K562 (cell line): Measurements from ENCODE around the gene TMEM209. TPM values are rescaled to one million over a fixed set of nuclear protein-coding genes. Genes with fewer than 3 reads are reported as not detected.

Source experiments
- CEBPB ChIP-seq: fragments of 450-650 bp; IDR thresholded peaks from 2 replicates; pipeline ENCODE4 v1.6.1; 2016; ENCODE audit warnings: missing genetic modification characterization, missing compliant biosample characterization
- CTBP1 ChIP-seq: fragments of 450-650 bp; IDR thresholded peaks from 2 replicates; pipeline ENCODE4 v1.6.1; 2016; ENCODE audit warnings: borderline replicate concordance
- EP300 ChIP-seq: IDR thresholded peaks from 2 replicates; pipeline ENCODE4 v1.6.1; 2012; ENCODE audit warnings: low read length, improper control_type of control experiment
- KDM4B ChIP-seq, 2 experiments: fragments of 450-650 bp in 1 of 2; sonication (generic) in 1 of 2; IDR thresholded peaks; 2 replicates each; pipeline ENCODE4 v1.6.1; 2016 to 2017; ENCODE audit warnings: borderline replicate concordance in 2 of 2, antibody characterized with exemption in 1 of 2, low read depth in 1 of 2, mild to moderate bottlenecking in 1 of 2
- MAZ ChIP-seq, 2 experiments: fragments of 450-650 bp in 1 of 2; sonication (generic) in 1 of 2; formaldehyde crosslinking; IDR thresholded peaks in 1 of 2; conservative IDR thresholded peaks in 1 of 2; 2 replicates each; pipeline versions ENCODE4 v1.4.0 to v1.5.0; 2020; ENCODE audit warnings: mild to moderate bottlenecking in 1 of 2, missing genetic modification reagents in 1 of 2
- PRDM10 ChIP-seq: fragments of 450-650 bp; IDR thresholded peaks from 2 replicates; pipeline ENCODE4 v1.6.1; 2018; ENCODE audit not compliant: partially characterized antibody
- SLC30A9 ChIP-seq: fragments of 250-450 bp; sonication (Bioruptor Pico); IDR thresholded peaks from 2 replicates; pipeline ENCODE4 v1.8.0; 2022; ENCODE audit warnings: mild to moderate bottlenecking, moderate library complexity
- SMARCC2 ChIP-seq: fragments of 450-650 bp; IDR thresholded peaks from 2 replicates; pipeline ENCODE4 v1.6.1; 2017; ENCODE audit warnings: antibody characterized with exemption, moderate library complexity, mild to moderate bottlenecking, low read depth
- TRIM24 ChIP-seq, 2 experiments: fragments of 450-650 bp; IDR thresholded peaks; 2 replicates each; pipeline ENCODE4 v1.6.1; 2016
- XRCC5 ChIP-seq: fragments of 200-400 bp; formaldehyde crosslinking; IDR thresholded peaks from 2 replicates; pipeline ENCODE4 v1.6.1; 2017; ENCODE audit warnings: low read depth, mild to moderate bottlenecking, low read length
- ZNF280A ChIP-seq: fragments of 450-650 bp; IDR thresholded peaks from 2 replicates; pipeline ENCODE4 v1.6.1; 2018; ENCODE audit warnings: mild to moderate bottlenecking, low read depth; ENCODE audit not compliant: partially characterized antibody
- ZNF318 ChIP-seq, 2 experiments: fragments of 450-650 bp; IDR thresholded peaks; 2 replicates each; pipeline ENCODE4 v1.6.1; 2016; ENCODE audit warnings: mild to moderate bottlenecking in 2 of 2, borderline replicate concordance in 1 of 2, low read depth in 1 of 2, moderate library complexity in 1 of 2
- polyA plus RNA-seq, 8 experiments: library from polyadenylated mRNA; depleted of rRNA in 4 of 8; stranded (reverse) in 5 of 8; unstranded in 3 of 8; fragments of >200 nt; fragmentation: Nextera tagmentation in 2 of 8; fragmentation: Illumina TruSeq in 1 of 8; extraction: Ambion mirVana in 2 of 8; extraction: Trizol in 1 of 8; gene quantifications; 2 replicates each; pipeline versions ENCODE4 v1.2.1 to v1.2.3, GENCODE V29; 2011 to 2014; ENCODE audit warnings: inconsistent platforms in 1 of 8, missing spikeins in 1 of 8
- total RNA-seq, 7 experiments: library from RNA; depleted of rRNA in 6 of 7; stranded (reverse); fragments of >200 nt in 6 of 7; fragmentation: Illumina TruSeq in 2 of 7; extraction: Trizol in 2 of 7; gene quantifications; 2 replicates each; pipeline versions ENCODE4 v1.2.1 to v1.2.3, GENCODE V29; 2011 to 2021; ENCODE audit warnings: low replicate concordance in 1 of 7

The TMEM209 gene
- total and polyA plus RNA-seq, 9 of the 15 experiments (the other 6 are each of a cell fraction or from before 2014, with no cell fraction given) = 36.8 to 116 (median 76.6) TPM

- TF ChIP-seq ZNF318 (IDR thresholded peaks at IDR 0.05; ENCODE audit: borderline replicate concordance in 1 of 2, low read depth in 1 of 2) = 0 out of 4 replicates have a peak, but pooled peaks of 1 of the 2 experiments have one; percentile 49
- TF ChIP-seq KDM4B (IDR thresholded peaks at IDR 0.05; ENCODE audit: borderline replicate concordance in 2 of 2, low read depth in 1 of 2) = no peak
- no peak for TF ChIP-seq ZNF280A
- peak; percentile 72 for TF ChIP-seq PRDM10
- no peak for TF ChIP-seq XRCC5
- TF ChIP-seq MAZ (CRISPR knock-in tag; conservative IDR thresholded peaks at IDR 0.05 in 1 of 2, IDR thresholded peaks at IDR 0.05 in 1 of 2) = peak in 1 of 2 experiments; percentile 27; a peak in 1 of 4 replicates
- peak; percentile 72 for TF ChIP-seq CTBP1
- TF ChIP-seq CEBPB (tag) = peak; percentile 90
- TF ChIP-seq SMARCC2 = no peak
- peak; percentile 46; the same call in 1 of the 2 replicates for TF ChIP-seq EP300
- peak in 1 of 2 experiments; percentile 43; a peak in 1 of 4 replicates for TF ChIP-seq TRIM24 (IDR thresholded peaks at IDR 0.05)
- TF ChIP-seq SLC30A9 = no peak
Observed at GRCh38 chr7:130207642-130208041, 2.4 kb upstream of the TMEM209 start, which contains the start of gene SSMEM1 (continued).
